Tibial nerve (tissue), 4 donors: Measurements from ENCODE around the gene CRX.

Experiments used
- EP300 ChIP-seq, 2 donors: sonication (generic); formaldehyde crosslinking; IDR thresholded peaks; one replicate each; pipeline ENCODE4 v1.6.1; 2017; ENCODE audit warnings: antibody characterized with exemption in 2 of 2, mild to moderate bottlenecking in 1 of 2
- POLR2A ChIP-seq, 2 donors: fragments of 450-650 bp; IDR thresholded peaks; one replicate each; pipeline ENCODE4 v1.6.1; 2017; ENCODE audit warnings: antibody characterized with exemption in 2 of 2, mild to moderate bottlenecking in 2 of 2, moderate library complexity in 2 of 2
- TF ChIP-seq, protein P1 (sequence below), 5 experiments: fragments of 200-600 bp in 3 of 5; fragments of 450-650 bp in 2 of 5; sonication (generic) in 3 of 5; IDR thresholded peaks; one replicate each; pipeline ENCODE4 v1.5.1; 2016 to 2019; ENCODE audit warnings: antibody characterized with exemption in 5 of 5, mild to moderate bottlenecking in 3 of 5, moderate library complexity in 2 of 5

DNA sequence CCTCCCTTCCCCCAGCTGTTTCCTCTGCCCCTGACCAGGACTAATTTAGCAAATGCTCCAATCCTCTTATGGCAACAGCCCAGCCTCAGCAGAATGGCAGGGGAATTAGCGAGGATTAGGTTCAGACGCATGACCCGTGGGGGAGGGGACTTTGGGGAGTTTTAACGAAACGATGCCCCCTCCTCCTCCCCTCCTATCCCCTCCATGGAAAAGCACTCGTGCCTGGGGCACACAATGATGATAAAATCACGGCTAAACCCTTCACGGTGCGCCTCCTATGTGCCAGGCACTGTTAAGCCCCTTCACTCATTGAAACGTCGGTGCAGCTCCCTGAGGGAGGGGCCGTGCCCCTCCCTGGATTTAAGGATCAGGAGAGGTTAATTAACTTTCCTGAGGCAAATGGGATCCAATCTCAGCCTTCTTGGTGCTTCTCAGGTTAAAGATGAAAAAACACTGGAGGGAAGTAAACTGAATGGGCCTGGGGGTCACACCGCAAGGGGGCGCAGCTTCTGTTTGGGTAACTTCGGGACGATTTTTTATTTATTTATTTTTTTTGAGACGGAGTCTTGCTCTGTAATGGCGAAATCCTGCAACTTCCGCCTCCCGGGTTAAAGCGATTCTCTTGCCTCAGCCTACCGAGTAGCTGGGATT lies 27.2 kb downstream of the CRX start:
- TF ChIP-seq POLR2A (IDR thresholded peaks at IDR 0.05) (no peak), EP300 (IDR thresholded peaks at IDR 0.05) (no peak)
- TF ChIP-seq, protein P1, sequence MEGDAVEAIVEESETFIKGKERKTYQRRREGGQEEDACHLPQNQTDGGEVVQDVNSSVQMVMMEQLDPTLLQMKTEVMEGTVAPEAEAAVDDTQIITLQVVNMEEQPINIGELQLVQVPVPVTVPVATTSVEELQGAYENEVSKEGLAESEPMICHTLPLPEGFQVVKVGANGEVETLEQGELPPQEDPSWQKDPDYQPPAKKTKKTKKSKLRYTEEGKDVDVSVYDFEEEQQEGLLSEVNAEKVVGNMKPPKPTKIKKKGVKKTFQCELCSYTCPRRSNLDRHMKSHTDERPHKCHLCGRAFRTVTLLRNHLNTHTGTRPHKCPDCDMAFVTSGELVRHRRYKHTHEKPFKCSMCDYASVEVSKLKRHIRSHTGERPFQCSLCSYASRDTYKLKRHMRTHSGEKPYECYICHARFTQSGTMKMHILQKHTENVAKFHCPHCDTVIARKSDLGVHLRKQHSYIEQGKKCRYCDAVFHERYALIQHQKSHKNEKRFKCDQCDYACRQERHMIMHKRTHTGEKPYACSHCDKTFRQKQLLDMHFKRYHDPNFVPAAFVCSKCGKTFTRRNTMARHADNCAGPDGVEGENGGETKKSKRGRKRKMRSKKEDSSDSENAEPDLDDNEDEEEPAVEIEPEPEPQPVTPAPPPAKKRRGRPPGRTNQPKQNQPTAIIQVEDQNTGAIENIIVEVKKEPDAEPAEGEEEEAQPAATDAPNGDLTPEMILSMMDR (IDR thresholded peaks at IDR 0.05) = peak in 1 of 5 experiments; percentile 10
